Panc1 (cell line): ENCODE measurements around the gene RSPRY1. TPM values are rescaled to one million over a fixed set of nuclear protein-coding genes. Genes with fewer than 3 reads are reported as not detected.

Experiments
- ATAC-seq: fragments of 200-7000 bp; cut with Tn5 transposase; 2 replicates; pipeline ENCODE4 v1.9.1; 2020; ENCODE audit warnings: mild to moderate bottlenecking, moderate library complexity
- BruUV-seq: library from RNA; stranded (reverse); fragments of 400-500 nt; replicated peaks from 2 replicates; lab custom pipeline; 2021; lab: Mats Ljungman, UMichigan
- CTCF ChIA-PET: fragments of 300-600 bp; sonication (Branson Sonifier 250); formaldehyde crosslinking; loops from one replicate; lab custom pipeline; 2022; ENCODE audit warnings: antibody characterized with exemption; lab: Charles Lee
- POLR2A ChIA-PET: fragments of 300-600 bp; sonication (Branson Sonifier 250); formaldehyde crosslinking; loops from one replicate; lab custom pipeline; 2022; ENCODE audit warnings: antibody characterized with exemption; lab: Charles Lee
- DNase-seq: peaks from one replicate; pipeline ENCODE4 v3.0.0-alpha.2; 2010; ENCODE audit warnings: low read depth, low spot score
- H3K27ac ChIP-seq: 2 replicates; pipeline ENCODE4 v1.5.1; 2011; ENCODE audit warnings: mild to moderate bottlenecking, low read length, inconsistent platforms
- H3K27me3 ChIP-seq: fragments of 200-500 bp; sonication (Bioruptor generic); 2 replicates; pipeline ENCODE4 v1.6.0; 2014; ENCODE audit warnings: low read length, inconsistent platforms; ENCODE audit not compliant: control insufficient read depth, insufficient read depth
- H3K36me3 ChIP-seq: fragments of 200-500 bp; sonication (Bioruptor generic); 2 replicates; pipeline ENCODE4 v1.5.1; 2014; ENCODE audit warnings: inconsistent platforms, mild to moderate bottlenecking, low read length, moderate library complexity; ENCODE audit not compliant: control insufficient read depth, insufficient read depth
- H3K4me1 ChIP-seq: 2 replicates; pipeline ENCODE4 v1.5.1; 2011; ENCODE audit warnings: inconsistent platforms, mild to moderate bottlenecking, low read length, moderate library complexity; ENCODE audit not compliant: control insufficient read depth, insufficient read depth
- H3K4me3 ChIP-seq, 2 experiments: 2 replicates each; pipeline ENCODE4 v1.5.1; 2011 to 2012; ENCODE audit warnings: low read depth in 2 of 2, low read length in 2 of 2, mild to moderate bottlenecking in 2 of 2, inconsistent platforms in 1 of 2, moderate library complexity in 1 of 2
- H3K9me3 ChIP-seq: fragments of 200-500 bp; sonication (Bioruptor generic); 2 replicates; pipeline ENCODE4 v1.5.1; 2014; ENCODE audit warnings: low read depth, mild to moderate bottlenecking, inconsistent platforms, low read length, moderate library complexity; ENCODE audit not compliant: control insufficient read depth, insufficient read depth
- POLR2AphosphoS5 ChIP-seq: IDR thresholded peaks from 2 replicates; pipeline ENCODE4 v1.6.1; 2012; ENCODE audit warnings: mild to moderate bottlenecking, low read depth, low read length, moderate library complexity
- SIN3A ChIP-seq: IDR thresholded peaks from 2 replicates; pipeline ENCODE4 v1.6.1; 2012; ENCODE audit warnings: low read depth, mild to moderate bottlenecking, low read length, moderate library complexity, borderline replicate concordance; ENCODE audit not compliant: insufficient read depth
- TCF7L2 ChIP-seq: IDR thresholded peaks from 2 replicates; pipeline ENCODE4 v1.6.1; 2011; ENCODE audit warnings: mild to moderate bottlenecking, low read depth, low read length, inconsistent platforms
- in situ Hi-C: cut with HindIII; loops from 2 replicates; pipeline ENCODE4 v1.10.0; 2016; ENCODE audit warnings: low sequenced_read_pairs, low pct_unique_long_range_greater_than_20kb
- intact Hi-C: fragments of 100-400 bp; cut with micrococcal nuclease; formaldehyde crosslinking; loops from one replicate; pipeline ENCODE4 v1.10.0; 2022; ENCODE audit not compliant: unreplicated experiment
- total RNA-seq: library from RNA; stranded (reverse); gene quantifications from one replicate; pipeline ENCODE4 v1.2.1, GENCODE V29; 2021; ENCODE audit not compliant: unreplicated experiment
- TF ChIP-seq, protein P1 (sequence below), 2 experiments: IDR thresholded peaks; 2 replicates each; pipeline ENCODE4 v1.6.1; 2011 to 2012; ENCODE audit warnings: low read depth in 2 of 2, control low read depth in 1 of 2, low read length in 1 of 2, mild to moderate bottlenecking in 1 of 2, moderate library complexity in 1 of 2; ENCODE audit not compliant: insufficient read depth in 1 of 2
- TF ChIP-seq, protein P2 (sequence below): fragments of 450-650 bp; IDR thresholded peaks from 2 replicates; pipeline ENCODE4 v1.5.1; 2017; ENCODE audit warnings: mild to moderate bottlenecking

Gene RSPRY1
- total RNA-seq, 1 experiment from 2014 or later: 29.4 TPM

DNA sequence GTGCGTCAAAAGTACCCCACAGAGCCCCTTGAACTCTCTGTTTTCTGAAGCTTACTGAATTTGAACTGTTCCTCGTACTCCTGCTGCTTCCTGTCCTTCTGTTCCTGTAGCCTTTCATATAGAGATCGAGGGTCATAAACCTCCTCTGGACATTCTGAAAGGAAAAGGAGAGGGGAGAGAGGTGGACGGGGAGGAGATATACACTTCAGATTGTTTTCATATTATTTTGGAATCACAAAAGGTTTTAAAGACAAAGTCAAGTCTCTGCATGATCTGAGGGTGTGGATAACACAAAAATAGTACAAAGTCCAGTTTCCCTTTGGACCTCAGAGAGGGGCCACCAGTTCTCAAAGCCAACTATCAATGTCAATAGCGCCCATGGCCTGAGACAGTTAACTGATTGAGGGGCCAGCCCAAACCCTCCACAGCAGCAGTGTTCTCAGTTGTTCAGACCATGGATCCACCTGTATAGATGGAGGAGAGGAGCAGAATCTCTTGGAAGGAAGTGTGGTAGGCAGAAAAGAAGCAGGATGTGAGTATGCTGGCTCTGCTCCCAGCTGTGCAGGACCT, 13.3 kb upstream of the RSPRY1 start:
- in situ Hi-C loops: no loop called here
- Histone ChIP-seq H3K36me3 (peaks cover 6% of the 10 kb centered on the region; the same call in 1 of the 2 replicates), H3K27me3 (no peaks in the 10 kb centered on the region), H3K4me1 (no peaks in the 10 kb centered on the region), H3K9me3 (no peaks in the 10 kb centered on the region), H3K4me3 (no peak overlapping the region), H3K27ac (no peak overlapping the region)
- DNase-seq: no peak
- ATAC-seq: no peak
- TF ChIP-seq POLR2AphosphoS5: no peak
- TF ChIP-seq SIN3A: no peak
- TF ChIP-seq, protein P1, sequence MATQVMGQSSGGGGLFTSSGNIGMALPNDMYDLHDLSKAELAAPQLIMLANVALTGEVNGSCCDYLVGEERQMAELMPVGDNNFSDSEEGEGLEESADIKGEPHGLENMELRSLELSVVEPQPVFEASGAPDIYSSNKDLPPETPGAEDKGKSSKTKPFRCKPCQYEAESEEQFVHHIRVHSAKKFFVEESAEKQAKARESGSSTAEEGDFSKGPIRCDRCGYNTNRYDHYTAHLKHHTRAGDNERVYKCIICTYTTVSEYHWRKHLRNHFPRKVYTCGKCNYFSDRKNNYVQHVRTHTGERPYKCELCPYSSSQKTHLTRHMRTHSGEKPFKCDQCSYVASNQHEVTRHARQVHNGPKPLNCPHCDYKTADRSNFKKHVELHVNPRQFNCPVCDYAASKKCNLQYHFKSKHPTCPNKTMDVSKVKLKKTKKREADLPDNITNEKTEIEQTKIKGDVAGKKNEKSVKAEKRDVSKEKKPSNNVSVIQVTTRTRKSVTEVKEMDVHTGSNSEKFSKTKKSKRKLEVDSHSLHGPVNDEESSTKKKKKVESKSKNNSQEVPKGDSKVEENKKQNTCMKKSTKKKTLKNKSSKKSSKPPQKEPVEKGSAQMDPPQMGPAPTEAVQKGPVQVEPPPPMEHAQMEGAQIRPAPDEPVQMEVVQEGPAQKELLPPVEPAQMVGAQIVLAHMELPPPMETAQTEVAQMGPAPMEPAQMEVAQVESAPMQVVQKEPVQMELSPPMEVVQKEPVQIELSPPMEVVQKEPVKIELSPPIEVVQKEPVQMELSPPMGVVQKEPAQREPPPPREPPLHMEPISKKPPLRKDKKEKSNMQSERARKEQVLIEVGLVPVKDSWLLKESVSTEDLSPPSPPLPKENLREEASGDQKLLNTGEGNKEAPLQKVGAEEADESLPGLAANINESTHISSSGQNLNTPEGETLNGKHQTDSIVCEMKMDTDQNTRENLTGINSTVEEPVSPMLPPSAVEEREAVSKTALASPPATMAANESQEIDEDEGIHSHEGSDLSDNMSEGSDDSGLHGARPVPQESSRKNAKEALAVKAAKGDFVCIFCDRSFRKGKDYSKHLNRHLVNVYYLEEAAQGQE (IDR thresholded peaks at IDR 0.05; ENCODE audit: insufficient read depth in 1 of 2, low read depth in 2 of 2, low read length in 1 of 2): no peak
- TF ChIP-seq, protein P2, sequence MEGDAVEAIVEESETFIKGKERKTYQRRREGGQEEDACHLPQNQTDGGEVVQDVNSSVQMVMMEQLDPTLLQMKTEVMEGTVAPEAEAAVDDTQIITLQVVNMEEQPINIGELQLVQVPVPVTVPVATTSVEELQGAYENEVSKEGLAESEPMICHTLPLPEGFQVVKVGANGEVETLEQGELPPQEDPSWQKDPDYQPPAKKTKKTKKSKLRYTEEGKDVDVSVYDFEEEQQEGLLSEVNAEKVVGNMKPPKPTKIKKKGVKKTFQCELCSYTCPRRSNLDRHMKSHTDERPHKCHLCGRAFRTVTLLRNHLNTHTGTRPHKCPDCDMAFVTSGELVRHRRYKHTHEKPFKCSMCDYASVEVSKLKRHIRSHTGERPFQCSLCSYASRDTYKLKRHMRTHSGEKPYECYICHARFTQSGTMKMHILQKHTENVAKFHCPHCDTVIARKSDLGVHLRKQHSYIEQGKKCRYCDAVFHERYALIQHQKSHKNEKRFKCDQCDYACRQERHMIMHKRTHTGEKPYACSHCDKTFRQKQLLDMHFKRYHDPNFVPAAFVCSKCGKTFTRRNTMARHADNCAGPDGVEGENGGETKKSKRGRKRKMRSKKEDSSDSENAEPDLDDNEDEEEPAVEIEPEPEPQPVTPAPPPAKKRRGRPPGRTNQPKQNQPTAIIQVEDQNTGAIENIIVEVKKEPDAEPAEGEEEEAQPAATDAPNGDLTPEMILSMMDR: no peak
- no peak for TF ChIP-seq TCF7L2
- no TSS peak for BruUV-seq
- POLR2A ChIA-PET: no interaction called here
- intact Hi-C loops: no loop called here
- CTCF ChIA-PET: no interaction called here

DNA sequence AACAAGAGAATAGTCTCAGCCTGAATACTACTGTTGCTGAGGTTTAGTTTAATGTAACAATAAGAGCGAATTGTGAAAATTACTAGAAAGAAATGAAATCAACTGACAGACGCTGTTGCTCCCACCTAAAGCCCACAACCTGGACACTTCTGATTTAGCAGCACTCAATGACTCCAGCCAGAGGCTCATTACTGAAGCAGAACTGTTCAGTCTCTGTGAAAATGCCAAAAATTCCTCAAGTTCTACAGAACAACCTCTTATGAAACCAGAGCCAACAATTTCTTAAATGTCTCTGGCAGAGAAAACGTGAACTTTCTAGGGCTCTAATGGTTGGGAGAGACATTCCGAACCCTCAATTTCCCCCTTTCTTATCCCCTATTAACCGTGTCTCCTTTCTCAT, 10.2 kb upstream of the RSPRY1 start:
- intact Hi-C loops (no loop called here), in situ Hi-C loops (no loop called here)
- H3K27ac ChIP-seq: no peak overlapping the region
- TF ChIP-seq SIN3A (no peak), TCF7L2 (no peak), POLR2AphosphoS5 (no peak)
- TF ChIP-seq, protein P1 (IDR thresholded peaks at IDR 0.05; ENCODE audit: insufficient read depth in 1 of 2, low read depth in 2 of 2, low read length in 1 of 2): no peak
- TF ChIP-seq, protein P2: no peak
- H3K36me3 ChIP-seq: peaks cover 6% of the 10 kb centered on the region; the same call in 1 of the 2 replicates
- no peak overlapping the region for H3K4me3 ChIP-seq
- no TSS peak for BruUV-seq
- no peak for DNase-seq
- H3K4me1 ChIP-seq: peaks cover 7% of the 10 kb centered on the region
- ChIA-PET CTCF (no interaction called here), POLR2A (no interaction called here)
- no peaks in the 10 kb centered on the region for H3K9me3 ChIP-seq
- H3K27me3 ChIP-seq: no peaks in the 10 kb centered on the region
- ATAC-seq: no peak
